OCI-LY7 (cell line): ENCODE results near the gene TMEM170B. TPM values are rescaled to one million over a fixed set of nuclear protein-coding genes. Genes with fewer than 3 reads are reported as not detected.

Source experiments
- BruUV-seq: library from RNA; stranded (reverse); fragments of 400-500 nt; replicated peaks from 2 replicates; lab custom pipeline; 2021; lab: Mats Ljungman, UMichigan
- CTCF ChIA-PET: fragments of 300-600 bp; sonication (Branson Sonifier 250); formaldehyde crosslinking; loops from one replicate; lab custom pipeline; 2022; ENCODE audit warnings: antibody characterized with exemption; ENCODE audit not compliant: unreplicated experiment; lab: Charles Lee
- POLR2A ChIA-PET: fragments of 300-600 bp; sonication (Branson Sonifier 250); formaldehyde crosslinking; loops from one replicate; lab custom pipeline; 2022; ENCODE audit warnings: antibody characterized with exemption; lab: Charles Lee
- DNase-seq: peaks from one replicate; pipeline ENCODE4 v3.0.0-alpha.2; 2015; ENCODE audit warnings: low spot score
- H2AFZ ChIP-seq: fragments of 200-600 bp; sonication (generic), shearing (Covaris generic); 2 replicates; pipeline ENCODE4 v1.6.1; 2014; ENCODE audit warnings: mild to moderate bottlenecking, antibody characterized with exemption, low read length, moderate library complexity
- H3K27ac ChIP-seq: fragments of 200-600 bp; sonication (generic); 2 replicates; pipeline ENCODE4 v1.5.1; 2014; ENCODE audit warnings: mixed run types, low read depth, mild to moderate bottlenecking, moderate library complexity, low read length, inconsistent platforms; ENCODE audit not compliant: poor library complexity, severe bottlenecking
- H3K36me3 ChIP-seq: fragments of 200-600 bp; sonication (generic); 2 replicates; pipeline ENCODE4 v1.6.1; 2014; ENCODE audit warnings: mild to moderate bottlenecking, antibody characterized with exemption, low read length, moderate library complexity, mixed read lengths; ENCODE audit not compliant: insufficient read depth
- H3K4me1 ChIP-seq: fragments of 200-600 bp; sonication (generic); 2 replicates; pipeline ENCODE4 v1.5.1; 2014; ENCODE audit warnings: mild to moderate bottlenecking, low read length; ENCODE audit not compliant: insufficient read depth, poor library complexity, severe bottlenecking
- H3K4me2 ChIP-seq: fragments of 200-600 bp; sonication (generic); 2 replicates; pipeline ENCODE4 v1.6.1; 2014; ENCODE audit warnings: mild to moderate bottlenecking, low read length
- H3K4me3 ChIP-seq: fragments of 200-600 bp; sonication (generic); 2 replicates; pipeline ENCODE4 v1.5.1; 2014; ENCODE audit warnings: mild to moderate bottlenecking, low read depth, low read length; ENCODE audit not compliant: poor library complexity, severe bottlenecking
- H3K79me2 ChIP-seq: fragments of 200-600 bp; sonication (generic); 2 replicates; pipeline ENCODE4 v1.6.1; 2016; ENCODE audit warnings: low read depth, mild to moderate bottlenecking, low read length, moderate library complexity, mixed read lengths; ENCODE audit not compliant: insufficient read depth
- H3K9me2 ChIP-seq: fragments of 200-600 bp; sonication (generic); 2 replicates; pipeline ENCODE4 v1.6.1; 2016; ENCODE audit warnings: mild to moderate bottlenecking, low read length, mixed read lengths; ENCODE audit not compliant: insufficient read depth
- H3K9me3 ChIP-seq: fragments of 200-600 bp; sonication (generic); 2 replicates; pipeline ENCODE4 v1.6.1; 2014; ENCODE audit warnings: mild to moderate bottlenecking, mixed run types, low read length, mixed read lengths
- H4K20me1 ChIP-seq: fragments of 200-600 bp; sonication (generic); 2 replicates; pipeline ENCODE4 v1.6.1; 2014; ENCODE audit warnings: mild to moderate bottlenecking, antibody characterized with exemption, low read length, moderate library complexity, mixed read lengths; ENCODE audit not compliant: insufficient read depth
- CTCF ChIP-seq: fragments of 200-600 bp; sonication (generic); conservative IDR thresholded peaks from 2 replicates; pipeline ENCODE4 v1.5.1; 2014; ENCODE audit warnings: mild to moderate bottlenecking, antibody characterized with exemption, low read length, moderate library complexity, mixed read lengths
- EZH2phosphoT487 ChIP-seq: fragments of 200-600 bp; sonication (generic); IDR thresholded peaks from 2 replicates; pipeline ENCODE4 v1.6.1; 2018; ENCODE audit warnings: low read depth, borderline replicate concordance, mild to moderate bottlenecking, mixed run types, antibody characterized with exemption, low read length, moderate library complexity, mixed read lengths
- intact Hi-C: fragments of 100-400 bp; cut with micrococcal nuclease; formaldehyde crosslinking; loops from one replicate; pipeline ENCODE4 v1.10.0; 2022; ENCODE audit not compliant: unreplicated experiment
- total RNA-seq, 2 experiments: library from RNA; depleted of rRNA in 1 of 2; stranded (reverse); fragments of >200 nt in 1 of 2; shearing (Covaris generic) in 1 of 2; gene quantifications; 2 replicates each; pipeline ENCODE4 v1.2.3, GENCODE V29; 2014 to 2022

The TMEM170B gene
- total RNA-seq, 2 experiments from 2014 or later: 4.1 to 5.6 TPM

- no peak for TF ChIP-seq EZH2phosphoT487
- TF ChIP-seq CTCF: no peak
- Histone ChIP-seq H2AFZ (no peak overlapping the region), H3K9me2 (no peaks in the 10 kb centered on the region), H4K20me1 (no peaks in the 10 kb centered on the region), H3K79me2 (no peaks in the 10 kb centered on the region), H3K9me3 (no peaks in the 10 kb centered on the region), H3K4me2 (no peak overlapping the region), H3K36me3 (no peaks in the 10 kb centered on the region), H3K4me1 (peaks cover 16% of the 10 kb centered on the region), H3K27ac (no peak overlapping the region), H3K4me3 (no peak overlapping the region)
- BruUV-seq: no TSS peak
- CTCF ChIA-PET: interaction anchor here (0.6 kb wide), 1 partner anchor 15 kb away, joined by 4 read pairs; no protein-coding TSS in a partner anchor
- DNase-seq: no peak
- intact Hi-C loops: no loop called here
- POLR2A ChIA-PET: interaction anchor here (0.7 kb wide), 1 partner anchor 34 kb away, joined by 3 read pairs; no protein-coding TSS in a partner anchor
These were observed 61.1 kb downstream of the TMEM170B start for GRCh38 chr6:11598687-11599086.

GRCh38 chr6:11600251-11600650, 62.7 kb downstream of the TMEM170B start:
- no peak for TF ChIP-seq CTCF
- no peak for TF ChIP-seq EZH2phosphoT487
- Histone ChIP-seq H2AFZ (no peak overlapping the region), H3K4me1 (peaks cover 8% of the 10 kb centered on the region), H3K4me3 (no peak overlapping the region), H4K20me1 (no peaks in the 10 kb centered on the region), H3K4me2 (no peak overlapping the region), H3K9me3 (no peaks in the 10 kb centered on the region), H3K9me2 (no peaks in the 10 kb centered on the region), H3K79me2 (no peaks in the 10 kb centered on the region), H3K27ac (no peak overlapping the region), H3K36me3 (no peaks in the 10 kb centered on the region)
- ChIA-PET POLR2A (no interaction called here), CTCF (no interaction called here)
- intact Hi-C loops: no loop called here
- no peak for DNase-seq
- BruUV-seq: no TSS peak

DNA sequence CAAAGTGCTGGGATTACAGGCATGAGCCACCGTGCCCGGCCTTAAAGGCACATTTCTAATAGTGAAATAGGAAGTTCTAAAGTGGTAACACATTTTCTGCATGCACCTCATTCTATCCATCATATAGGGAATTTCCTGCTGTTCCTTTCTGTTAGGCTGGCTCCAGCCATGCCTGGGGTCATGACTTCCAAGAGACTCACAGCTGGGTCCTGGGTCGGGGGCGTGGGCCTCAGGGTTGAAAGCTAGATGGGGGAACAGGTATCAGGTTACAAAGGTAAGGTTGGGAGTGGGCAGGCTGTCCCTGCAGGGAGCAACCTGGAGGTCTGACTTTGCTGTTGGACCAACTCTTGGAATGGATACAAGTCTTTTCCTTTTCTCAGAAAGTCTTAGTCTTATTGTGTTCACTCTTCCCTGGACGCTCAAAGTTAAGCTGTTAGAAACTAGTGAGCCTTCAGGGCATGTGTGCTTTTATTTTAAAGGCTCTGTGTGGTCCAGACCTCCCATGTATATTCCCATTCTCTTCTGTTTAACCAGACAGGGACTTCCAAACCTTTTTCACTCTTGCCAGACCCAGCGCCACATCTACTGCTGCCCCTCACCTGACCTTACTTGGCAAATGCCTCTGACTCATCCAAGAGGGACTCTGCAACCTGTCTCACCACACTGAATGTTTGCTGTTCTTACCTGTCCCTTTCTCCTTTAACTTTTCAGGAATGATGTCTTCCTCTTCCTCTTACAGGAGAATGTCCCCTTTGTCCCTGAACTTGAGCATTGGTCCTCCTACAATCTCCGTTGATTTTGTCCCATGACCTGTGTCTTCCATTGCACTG, 64.4 kb downstream of the TMEM170B start:
- H3K4me3 ChIP-seq: no peak overlapping the region
- POLR2A ChIA-PET: no interaction called here
- H3K9me3 ChIP-seq: no peaks in the 10 kb centered on the region
- no peaks in the 10 kb centered on the region for H3K79me2 ChIP-seq
- no peak overlapping the region for H3K27ac ChIP-seq
- H3K36me3 ChIP-seq: no peaks in the 10 kb centered on the region
- no peaks in the 10 kb centered on the region for H4K20me1 ChIP-seq
- TF ChIP-seq CTCF: no peak
- TF ChIP-seq EZH2phosphoT487: no peak
- H3K9me2 ChIP-seq: no peaks in the 10 kb centered on the region
- CTCF ChIA-PET: no interaction called here
- no peaks in the 10 kb centered on the region for H3K4me1 ChIP-seq
- intact Hi-C loops: no loop called here
- no peak overlapping the region for H2AFZ ChIP-seq
- BruUV-seq: no TSS peak
- no peak overlapping the region for H3K4me2 ChIP-seq
- no peak for DNase-seq
